ENCODE measurements around the gene ATXN7L1. TPM values are rescaled to one million over a fixed set of nuclear protein-coding genes. Genes with fewer than 3 reads are reported as not detected.

ATXN7L1 gene
- total and polyA plus RNA-seq, 2 of the 8 experiments (the other 6 are each of a cell fraction or from before 2014, with no cell fraction given): 14.3 to 34.0 TPM

DNA sequence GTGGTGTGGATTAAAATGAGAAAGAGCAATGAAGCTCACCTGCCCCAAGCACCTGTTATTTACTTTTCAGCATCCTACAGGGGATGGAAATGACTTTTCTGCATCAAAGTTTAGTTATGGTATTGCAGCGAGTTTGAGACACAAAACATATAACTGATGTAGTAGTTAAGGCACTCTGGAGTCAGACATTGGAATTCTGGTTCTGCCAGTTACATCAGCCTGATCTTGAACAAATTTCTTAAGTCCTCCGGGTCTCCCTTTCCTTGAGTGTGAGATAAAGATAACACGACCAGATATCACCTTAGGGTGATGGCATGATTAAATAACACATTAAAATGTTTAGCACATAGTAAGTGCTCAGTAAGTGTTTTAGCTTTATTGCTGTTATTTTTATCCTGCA lies 97.4 kb downstream of the ATXN7L1 start:
- CTCF ChIA-PET (ENCODE audit: partially characterized antibody): interaction anchor here (1.0 to 2.7 kb wide), 3 partner anchors 11 to 262 kb away, joined by 3 to 9 read pairs (median 3); no protein-coding TSS in a partner anchor
- 79% methylated on average over 3 of the region's 3 CpGs; no CpG with 5 or more reads in 1 of the 2 experiments for WGBS, 2 experiments (ENCODE audit: extremely low coverage in 1 of 2, insufficient coverage in 1 of 2, insufficient read length in 1 of 2, insufficient replicate concordance in 2 of 2, low coverage in 1 of 2, low lambda C conversion rate in 2 of 2, missing lambda C conversion rate in 1 of 2)

More for the DNA sequence above, 97.4 kb downstream of the ATXN7L1 start:
- POLR2A ChIA-PET (ENCODE audit: partially characterized antibody): no interaction called here
- Histone ChIP-seq H2BK12ac (ENCODE audit: low read depth, low read length) (no peak overlapping the region), H3K4me1 (replicated peaks in 1 of 4; ENCODE audit: control insufficient read depth in 3 of 4, insufficient read depth in 4 of 4, low read length in 3 of 4) (peaks cover 13 to 23% (median 20%) of the 10 kb centered on the region in 4 experiments), H2BK20ac (ENCODE audit: low read length) (no peak overlapping the region), H2BK5ac (ENCODE audit: low read depth, low read length) (no peak overlapping the region), H4K8ac (ENCODE audit: extremely low read depth, insufficient read depth, low read length) (no peak overlapping the region), H3K18ac (ENCODE audit: extremely low read depth, low read length) (no peak overlapping the region), H3K4me2 (ENCODE audit: insufficient read depth in 1 of 2, low read depth in 2 of 2, low read length in 2 of 2) (no peak overlapping the region), H3K9me3 (ENCODE audit: insufficient read depth in 2 of 2, low read depth in 1 of 2, low read length in 1 of 2) (no peaks in the 10 kb centered on the region), H3K23ac (ENCODE audit: insufficient read length) (no peak overlapping the region), H2BK120ac (replicated peaks; ENCODE audit: low read depth, low read length) (no peak overlapping the region), H3K56ac (replicated peaks; ENCODE audit: insufficient read length, low read depth, low read length) (no peak overlapping the region), H3K9ac (replicated peaks in 1 of 4; ENCODE audit: extremely low read depth in 1 of 4, low read depth in 3 of 4, low read length in 3 of 4) (no peak overlapping the region), H3K79me2 (ENCODE audit: control insufficient read depth in 1 of 2, insufficient read depth in 2 of 2, low read length in 2 of 2) (no peaks in the 10 kb centered on the region), H2BK15ac (ENCODE audit: low read length) (no peak overlapping the region), H3K4me3 (ENCODE audit: extremely low read depth in 1 of 4, insufficient read depth in 2 of 4, low read depth in 3 of 4, low read length in 4 of 4) (no peak overlapping the region), H3K27ac (ENCODE audit: low read depth, low read length) (no peak overlapping the region), H3K27me3 (replicated peaks in 1 of 4; ENCODE audit: control insufficient read depth in 3 of 4, extremely low read depth in 1 of 4, insufficient read depth in 3 of 4, low read length in 3 of 4) (no peaks in the 10 kb centered on the region), H3K14ac (ENCODE audit: insufficient read length) (no peak overlapping the region), H2AFZ (ENCODE audit: low read length) (no peak overlapping the region), H3K4ac (replicated peaks; ENCODE audit: insufficient read length, low read depth, low read length) (no peak overlapping the region), H3K79me1 (ENCODE audit: low read depth, low read length) (no peaks in the 10 kb centered on the region; the same call in 1 of the 2 replicates), H3K23me2 (ENCODE audit: low read depth, low read length) (peaks cover 2% of the 10 kb centered on the region; the same call in 1 of the 2 replicates), H2AK5ac (ENCODE audit: low read depth, low read length) (no peak overlapping the region), H4K91ac (replicated peaks; ENCODE audit: insufficient read length, low read length) (no peak overlapping the region), H3K36me3 (ENCODE audit: control insufficient read depth in 2 of 4, insufficient read depth in 4 of 4, low read length in 3 of 4) (no peaks in the 10 kb centered on the region), H4K5ac (ENCODE audit: insufficient read length, low read depth, low read length) (no peak overlapping the region), H4K20me1 (replicated peaks in 1 of 2; ENCODE audit: control insufficient read depth in 1 of 2, insufficient read depth in 2 of 2, low read length in 2 of 2) (no peaks in the 10 kb centered on the region)
- TF ChIP-seq KDM4A (IDR thresholded peaks at IDR 0.05; ENCODE audit: low read depth, low read length, severe bottlenecking): no peak
- no peak for TF ChIP-seq RBBP5 (IDR thresholded peaks at IDR 0.05; ENCODE audit: borderline replicate concordance, low read depth, low read length)
- no peak for FAIRE-seq
- DNase-seq (ENCODE audit: low read depth in 1 of 2, low spot score in 2 of 2): no peak

Measured in H1 (cell line).